GM15510 (cell line): ENCODE measurements around the gene TBCD.

Experiments
- POLR2A ChIP-seq: IDR thresholded peaks from 3 replicates; pipeline ENCODE4 v1.6.1; 2011; ENCODE audit warnings: borderline replicate concordance; ENCODE audit not compliant: insufficient read length; ENCODE audit errors: extremely low read depth

TBCD gene

GRCh38 chr17:82948957-82949356 is 197.1 kb downstream of the TBCD start:
- no peak for TF ChIP-seq POLR2A

- no peak for TF ChIP-seq POLR2A
Measured at GRCh38 chr17:82949361-82949760, 197.5 kb downstream of the TBCD start.

- no peak for TF ChIP-seq POLR2A
Measured at GRCh38 chr17:82949984-82950383, 198.1 kb downstream of the TBCD start.

- no peak for TF ChIP-seq POLR2A
Measured at GRCh38 chr17:82950525-82951102, 198.7 kb downstream of the TBCD start.

GRCh38 chr17:82952019-82952418 is 200.2 kb downstream of the TBCD start:
- no peak for TF ChIP-seq POLR2A

- no peak for TF ChIP-seq POLR2A
Measured at GRCh38 chr17:82956146-82956725, 204.4 kb downstream of the TBCD start.

- TF ChIP-seq POLR2A, result no peak
Measured at GRCh38 chr17:82956726-82957468, 205.0 kb downstream of the TBCD start.

- TF ChIP-seq POLR2A, result no peak
Measured at GRCh38 chr17:82957469-82957795, 205.6 kb downstream of the TBCD start.

- TF ChIP-seq POLR2A, result no peak
Measured at GRCh38 chr17:82957961-82958561, 206.2 kb downstream of the TBCD start.

GRCh38 chr17:82959242-82959930 is 207.5 kb downstream of the TBCD start:
- no peak for TF ChIP-seq POLR2A

- TF ChIP-seq POLR2A, result no peak
Measured at GRCh38 chr17:82959990-82960418, 208.1 kb downstream of the TBCD start.

- no peak for TF ChIP-seq POLR2A
Measured at GRCh38 chr17:82960419-82961271, 208.8 kb downstream of the TBCD start.

- no peak for TF ChIP-seq POLR2A
Measured at GRCh38 chr17:82961366-82962162, 209.7 kb downstream of the TBCD start.
